ENCODE data around the gene USP6NL.

DNA sequence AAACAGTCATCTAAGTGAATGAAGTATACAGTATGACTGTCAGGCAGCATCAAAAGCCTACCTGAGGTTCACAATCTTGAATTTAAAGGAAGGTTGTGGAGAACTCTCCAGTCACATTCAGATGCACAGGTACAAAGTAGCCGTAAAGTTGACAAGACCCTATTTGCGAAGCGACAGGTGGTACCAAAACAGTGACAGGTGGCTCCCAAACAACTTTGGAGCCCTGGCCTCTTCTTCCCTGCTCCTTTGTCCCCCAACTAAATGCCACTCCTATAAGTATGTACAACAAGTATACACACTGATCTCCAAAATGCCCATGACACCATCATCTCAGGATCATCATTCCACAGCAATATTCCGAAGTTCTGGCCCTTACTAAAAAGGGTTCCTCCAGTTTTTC, 53.5 kb downstream of the USP6NL start:
- TF ChIP-seq, protein P1, sequence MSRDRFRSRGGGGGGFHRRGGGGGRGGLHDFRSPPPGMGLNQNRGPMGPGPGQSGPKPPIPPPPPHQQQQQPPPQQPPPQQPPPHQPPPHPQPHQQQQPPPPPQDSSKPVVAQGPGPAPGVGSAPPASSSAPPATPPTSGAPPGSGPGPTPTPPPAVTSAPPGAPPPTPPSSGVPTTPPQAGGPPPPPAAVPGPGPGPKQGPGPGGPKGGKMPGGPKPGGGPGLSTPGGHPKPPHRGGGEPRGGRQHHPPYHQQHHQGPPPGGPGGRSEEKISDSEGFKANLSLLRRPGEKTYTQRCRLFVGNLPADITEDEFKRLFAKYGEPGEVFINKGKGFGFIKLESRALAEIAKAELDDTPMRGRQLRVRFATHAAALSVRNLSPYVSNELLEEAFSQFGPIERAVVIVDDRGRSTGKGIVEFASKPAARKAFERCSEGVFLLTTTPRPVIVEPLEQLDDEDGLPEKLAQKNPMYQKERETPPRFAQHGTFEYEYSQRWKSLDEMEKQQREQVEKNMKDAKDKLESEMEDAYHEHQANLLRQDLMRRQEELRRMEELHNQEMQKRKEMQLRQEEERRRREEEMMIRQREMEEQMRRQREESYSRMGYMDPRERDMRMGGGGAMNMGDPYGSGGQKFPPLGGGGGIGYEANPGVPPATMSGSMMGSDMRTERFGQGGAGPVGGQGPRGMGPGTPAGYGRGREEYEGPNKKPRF (IDR thresholded peaks at IDR 0.05; ENCODE audit: low read depth, low read length): no peak
- TF ChIP-seq, protein P2, sequence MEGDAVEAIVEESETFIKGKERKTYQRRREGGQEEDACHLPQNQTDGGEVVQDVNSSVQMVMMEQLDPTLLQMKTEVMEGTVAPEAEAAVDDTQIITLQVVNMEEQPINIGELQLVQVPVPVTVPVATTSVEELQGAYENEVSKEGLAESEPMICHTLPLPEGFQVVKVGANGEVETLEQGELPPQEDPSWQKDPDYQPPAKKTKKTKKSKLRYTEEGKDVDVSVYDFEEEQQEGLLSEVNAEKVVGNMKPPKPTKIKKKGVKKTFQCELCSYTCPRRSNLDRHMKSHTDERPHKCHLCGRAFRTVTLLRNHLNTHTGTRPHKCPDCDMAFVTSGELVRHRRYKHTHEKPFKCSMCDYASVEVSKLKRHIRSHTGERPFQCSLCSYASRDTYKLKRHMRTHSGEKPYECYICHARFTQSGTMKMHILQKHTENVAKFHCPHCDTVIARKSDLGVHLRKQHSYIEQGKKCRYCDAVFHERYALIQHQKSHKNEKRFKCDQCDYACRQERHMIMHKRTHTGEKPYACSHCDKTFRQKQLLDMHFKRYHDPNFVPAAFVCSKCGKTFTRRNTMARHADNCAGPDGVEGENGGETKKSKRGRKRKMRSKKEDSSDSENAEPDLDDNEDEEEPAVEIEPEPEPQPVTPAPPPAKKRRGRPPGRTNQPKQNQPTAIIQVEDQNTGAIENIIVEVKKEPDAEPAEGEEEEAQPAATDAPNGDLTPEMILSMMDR (IDR thresholded peaks at IDR 0.05 in 2 of 3, conservative IDR thresholded peaks at IDR 0.05 in 1 of 3; ENCODE audit: insufficient read depth in 2 of 3, low read depth in 1 of 3, low read length in 3 of 3): no peak
- TF ChIP-seq, protein P3, sequence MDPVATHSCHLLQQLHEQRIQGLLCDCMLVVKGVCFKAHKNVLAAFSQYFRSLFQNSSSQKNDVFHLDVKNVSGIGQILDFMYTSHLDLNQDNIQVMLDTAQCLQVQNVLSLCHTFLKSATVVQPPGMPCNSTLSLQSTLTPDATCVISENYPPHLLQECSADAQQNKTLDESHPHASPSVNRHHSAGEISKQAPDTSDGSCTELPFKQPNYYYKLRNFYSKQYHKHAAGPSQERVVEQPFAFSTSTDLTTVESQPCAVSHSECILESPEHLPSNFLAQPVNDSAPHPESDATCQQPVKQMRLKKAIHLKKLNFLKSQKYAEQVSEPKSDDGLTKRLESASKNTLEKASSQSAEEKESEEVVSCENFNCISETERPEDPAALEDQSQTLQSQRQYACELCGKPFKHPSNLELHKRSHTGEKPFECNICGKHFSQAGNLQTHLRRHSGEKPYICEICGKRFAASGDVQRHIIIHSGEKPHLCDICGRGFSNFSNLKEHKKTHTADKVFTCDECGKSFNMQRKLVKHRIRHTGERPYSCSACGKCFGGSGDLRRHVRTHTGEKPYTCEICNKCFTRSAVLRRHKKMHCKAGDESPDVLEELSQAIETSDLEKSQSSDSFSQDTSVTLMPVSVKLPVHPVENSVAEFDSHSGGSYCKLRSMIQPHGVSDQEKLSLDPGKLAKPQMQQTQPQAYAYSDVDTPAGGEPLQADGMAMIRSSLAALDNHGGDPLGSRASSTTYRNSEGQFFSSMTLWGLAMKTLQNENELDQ (CRISPR knock-in tag; IDR thresholded peaks at IDR 0.05; ENCODE audit: borderline replicate concordance): no peak
- TF ChIP-seq, protein P4, sequence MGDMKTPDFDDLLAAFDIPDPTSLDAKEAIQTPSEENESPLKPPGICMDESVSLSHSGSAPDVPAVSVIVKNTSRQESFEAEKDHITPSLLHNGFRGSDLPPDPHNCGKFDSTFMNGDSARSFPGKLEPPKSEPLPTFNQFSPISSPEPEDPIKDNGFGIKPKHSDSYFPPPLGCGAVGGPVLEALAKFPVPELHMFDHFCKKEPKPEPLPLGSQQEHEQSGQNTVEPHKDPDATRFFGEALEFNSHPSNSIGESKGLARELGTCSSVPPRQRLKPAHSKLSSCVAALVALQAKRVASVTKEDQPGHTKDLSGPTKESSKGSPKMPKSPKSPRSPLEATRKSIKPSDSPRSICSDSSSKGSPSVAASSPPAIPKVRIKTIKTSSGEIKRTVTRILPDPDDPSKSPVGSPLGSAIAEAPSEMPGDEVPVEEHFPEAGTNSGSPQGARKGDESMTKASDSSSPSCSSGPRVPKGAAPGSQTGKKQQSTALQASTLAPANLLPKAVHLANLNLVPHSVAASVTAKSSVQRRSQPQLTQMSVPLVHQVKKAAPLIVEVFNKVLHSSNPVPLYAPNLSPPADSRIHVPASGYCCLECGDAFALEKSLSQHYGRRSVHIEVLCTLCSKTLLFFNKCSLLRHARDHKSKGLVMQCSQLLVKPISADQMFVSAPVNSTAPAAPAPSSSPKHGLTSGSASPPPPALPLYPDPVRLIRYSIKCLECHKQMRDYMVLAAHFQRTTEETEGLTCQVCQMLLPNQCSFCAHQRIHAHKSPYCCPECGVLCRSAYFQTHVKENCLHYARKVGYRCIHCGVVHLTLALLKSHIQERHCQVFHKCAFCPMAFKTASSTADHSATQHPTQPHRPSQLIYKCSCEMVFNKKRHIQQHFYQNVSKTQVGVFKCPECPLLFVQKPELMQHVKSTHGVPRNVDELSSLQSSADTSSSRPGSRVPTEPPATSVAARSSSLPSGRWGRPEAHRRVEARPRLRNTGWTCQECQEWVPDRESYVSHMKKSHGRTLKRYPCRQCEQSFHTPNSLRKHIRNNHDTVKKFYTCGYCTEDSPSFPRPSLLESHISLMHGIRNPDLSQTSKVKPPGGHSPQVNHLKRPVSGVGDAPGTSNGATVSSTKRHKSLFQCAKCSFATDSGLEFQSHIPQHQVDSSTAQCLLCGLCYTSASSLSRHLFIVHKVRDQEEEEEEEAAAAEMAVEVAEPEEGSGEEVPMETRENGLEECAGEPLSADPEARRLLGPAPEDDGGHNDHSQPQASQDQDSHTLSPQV (IDR thresholded peaks at IDR 0.05): no peak
- no peak for TF ChIP-seq EHMT2 (IDR thresholded peaks at IDR 0.05)
- TF ChIP-seq TCF7 (IDR thresholded peaks at IDR 0.05; ENCODE audit: borderline replicate concordance): no peak
- TF ChIP-seq CCAR2 (IDR thresholded peaks at IDR 0.05; ENCODE audit: low read depth, low read length): no peak
- TF ChIP-seq, protein P5, sequence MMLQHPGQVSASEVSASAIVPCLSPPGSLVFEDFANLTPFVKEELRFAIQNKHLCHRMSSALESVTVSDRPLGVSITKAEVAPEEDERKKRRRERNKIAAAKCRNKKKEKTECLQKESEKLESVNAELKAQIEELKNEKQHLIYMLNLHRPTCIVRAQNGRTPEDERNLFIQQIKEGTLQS (IDR thresholded peaks at IDR 0.05): no peak
- TF ChIP-seq, protein P5 (CRISPR knock-in tag; conservative IDR thresholded peaks at IDR 0.05): no peak
